Measurements from ENCODE around the gene GRAMD1B. TPM values are rescaled to one million over a fixed set of nuclear protein-coding genes. Genes with fewer than 3 reads are reported as not detected.

The GRAMD1B gene
- total RNA-seq, 4 donors from 2014 or later = under 0.01 to 6.5 (median 3.7) TPM

GRCh38 chr11:123526918-123527317 lies 96.8 kb downstream of the GRAMD1B start:
- intact Hi-C loops (cut with DNase I; ENCODE audit: low total_unique reads) = no loop called here
- H3K27ac ChIP-seq = no peak overlapping the region

GRCh38 chr11:123527526-123527925 lies 97.5 kb downstream of the GRAMD1B start:
- DNase-seq = no peak
- H3K27ac ChIP-seq = no peak overlapping the region
- no peak overlapping the region for H3K4me3 ChIP-seq
- intact Hi-C loops (cut with DNase I; ENCODE audit: low total_unique reads) = no loop called here
- no peaks in the 10 kb centered on the region for H3K27me3 ChIP-seq
- H3K4me1 ChIP-seq = no peaks in the 10 kb centered on the region
- no peak for TF ChIP-seq CTCF (IDR thresholded peaks at IDR 0.05)
- no peak for TF ChIP-seq POLR2A (IDR thresholded peaks at IDR 0.05)
- H3K36me3 ChIP-seq = no peaks in the 10 kb centered on the region
- H3K9me3 ChIP-seq = no peaks in the 10 kb centered on the region

More at GRCh38 chr11:123526918-123527317, 96.8 kb downstream of the GRAMD1B start:
- no peaks in the 10 kb centered on the region for H3K27me3 ChIP-seq
- DNase-seq = no peak
- H3K36me3 ChIP-seq = no peaks in the 10 kb centered on the region
- no peaks in the 10 kb centered on the region for H3K9me3 ChIP-seq
- no peak for TF ChIP-seq POLR2A (IDR thresholded peaks at IDR 0.05)
- no peak for TF ChIP-seq CTCF (IDR thresholded peaks at IDR 0.05)
- H3K4me1 ChIP-seq = no peaks in the 10 kb centered on the region
- H3K4me3 ChIP-seq = no peak overlapping the region

- H3K4me1 ChIP-seq = no peaks in the 10 kb centered on the region
- H3K27me3 ChIP-seq = no peaks in the 10 kb centered on the region
- H3K27ac ChIP-seq = no peak overlapping the region
- no peak for TF ChIP-seq POLR2A (IDR thresholded peaks at IDR 0.05)
- TF ChIP-seq CTCF (IDR thresholded peaks at IDR 0.05) = no peak
- H3K36me3 ChIP-seq = no peaks in the 10 kb centered on the region
- intact Hi-C loops (cut with DNase I; ENCODE audit: low total_unique reads) = no loop called here
- H3K9me3 ChIP-seq = no peaks in the 10 kb centered on the region
- no peak overlapping the region for H3K4me3 ChIP-seq
- no peak for DNase-seq
Measured at GRCh38 chr11:123527947-123528346, 97.9 kb downstream of the GRAMD1B start.

- DNase-seq = no peak
- Histone ChIP-seq H3K9me3 (no peaks in the 10 kb centered on the region), H3K4me3 (no peak overlapping the region), H3K36me3 (no peaks in the 10 kb centered on the region), H3K4me1 (no peaks in the 10 kb centered on the region), H3K27ac (no peak overlapping the region), H3K27me3 (no peaks in the 10 kb centered on the region)
- TF ChIP-seq POLR2A (IDR thresholded peaks at IDR 0.05) (no peak), CTCF (IDR thresholded peaks at IDR 0.05) (no peak)
- intact Hi-C loops (cut with DNase I; ENCODE audit: low total_unique reads) = no loop called here
Measured at GRCh38 chr11:123531325-123531724, 101.3 kb downstream of the GRAMD1B start.

- DNase-seq = no peak
- H3K27me3 ChIP-seq = no peaks in the 10 kb centered on the region
- intact Hi-C loops (cut with DNase I; ENCODE audit: low total_unique reads) = no loop called here
- no peaks in the 10 kb centered on the region for H3K4me1 ChIP-seq
- H3K36me3 ChIP-seq = no peaks in the 10 kb centered on the region
- TF ChIP-seq POLR2A (IDR thresholded peaks at IDR 0.05) = no peak
- no peak for TF ChIP-seq CTCF (IDR thresholded peaks at IDR 0.05)
- no peak overlapping the region for H3K4me3 ChIP-seq
- no peak overlapping the region for H3K27ac ChIP-seq
- no peaks in the 10 kb centered on the region for H3K9me3 ChIP-seq
Measured at GRCh38 chr11:123532131-123532530, 102.1 kb downstream of the GRAMD1B start.
